ENCODE results near the gene ELFN1.

ELFN1 gene

GRCh38 chr7:1714583-1715330 lies 44.7 kb downstream of the ELFN1 start:
- no peak for DNase-seq
- Histone ChIP-seq H3K9me3 (ENCODE audit: control extremely low read depth in 1 of 5, control insufficient read depth in 4 of 5, insufficient read depth in 2 of 5, low read depth in 1 of 5, low read length in 4 of 5) (peaks cover 0 to 12% (median 5%) of the 10 kb centered on the region in 5 experiments), H3K27me3 (replicated peaks in 2 of 5; ENCODE audit: control insufficient read depth in 4 of 5, insufficient read depth in 5 of 5, low read length in 4 of 5) (peaks cover 0 to 26% (median 0%) of the 10 kb centered on the region in 5 experiments), H3K4me3 (ENCODE audit: control insufficient read depth in 1 of 7, extremely low read depth in 1 of 7, insufficient read depth in 4 of 7, low read depth in 2 of 7, low read length in 6 of 7) (no peak overlapping the region), H3K27ac (ENCODE audit: insufficient read depth in 1 of 2, low read depth in 1 of 2, low read length in 2 of 2, poor library complexity in 1 of 2, severe bottlenecking in 2 of 2) (no peak overlapping the region), H3K4me1 (ENCODE audit: control extremely low read depth in 1 of 4, control insufficient read depth in 4 of 4, insufficient read depth in 4 of 4, low read length in 3 of 4) (no peaks in the 10 kb centered on the region), H3K36me3 (ENCODE audit: control insufficient read depth in 4 of 4, insufficient read depth in 4 of 4, low read length in 3 of 4) (no peaks in the 10 kb centered on the region)
- CTCF ChIA-PET = no interaction called here
- WGBS (ENCODE audit: insufficient coverage) = 95% methylated on average over 10 of the region's 11 CpGs
- POLR2A ChIA-PET = no interaction called here

- no peak overlapping the region for H3K4me3 ChIP-seq (ENCODE audit: control insufficient read depth in 1 of 7, extremely low read depth in 1 of 7, insufficient read depth in 4 of 7, low read depth in 2 of 7, low read length in 6 of 7)
- WGBS (ENCODE audit: insufficient coverage) = 96% methylated on average over 5 of the region's 5 CpGs
- H3K27ac ChIP-seq (ENCODE audit: insufficient read depth in 1 of 2, low read depth in 1 of 2, low read length in 2 of 2, poor library complexity in 1 of 2, severe bottlenecking in 2 of 2) = no peak overlapping the region
- no peaks in the 10 kb centered on the region for H3K4me1 ChIP-seq (ENCODE audit: control extremely low read depth in 1 of 4, control insufficient read depth in 4 of 4, insufficient read depth in 4 of 4, low read length in 3 of 4)
- DNase-seq = no peak
- H3K9me3 ChIP-seq (ENCODE audit: control extremely low read depth in 1 of 5, control insufficient read depth in 4 of 5, insufficient read depth in 2 of 5, low read depth in 1 of 5, low read length in 4 of 5) = peaks cover 0 to 7% (median 2%) of the 10 kb centered on the region in 5 experiments
- ChIA-PET POLR2A (no interaction called here), CTCF (no interaction called here)
- no peaks in the 10 kb centered on the region for H3K36me3 ChIP-seq (ENCODE audit: control insufficient read depth in 4 of 4, insufficient read depth in 4 of 4, low read length in 3 of 4)
- H3K27me3 ChIP-seq (replicated peaks in 2 of 5; ENCODE audit: control insufficient read depth in 4 of 5, insufficient read depth in 5 of 5, low read length in 4 of 5) = peaks cover 0 to 24% (median 0%) of the 10 kb centered on the region in 5 experiments
Observed at GRCh38 chr7:1715331-1715625, 45.2 kb downstream of the ELFN1 start.

GRCh38 chr7:1715671-1716074 lies 45.6 kb downstream of the ELFN1 start:
- peaks cover 0 to 23% (median 0%) of the 10 kb centered on the region in 5 experiments for H3K27me3 ChIP-seq (replicated peaks in 2 of 5; ENCODE audit: control insufficient read depth in 4 of 5, insufficient read depth in 5 of 5, low read length in 4 of 5)
- no peaks in the 10 kb centered on the region for H3K36me3 ChIP-seq (ENCODE audit: control insufficient read depth in 4 of 4, insufficient read depth in 4 of 4, low read length in 3 of 4)
- peaks cover 0 to 6% (median 2%) of the 10 kb centered on the region in 5 experiments for H3K9me3 ChIP-seq (ENCODE audit: control extremely low read depth in 1 of 5, control insufficient read depth in 4 of 5, insufficient read depth in 2 of 5, low read depth in 1 of 5, low read length in 4 of 5)
- H3K4me1 ChIP-seq (ENCODE audit: control extremely low read depth in 1 of 4, control insufficient read depth in 4 of 4, insufficient read depth in 4 of 4, low read length in 3 of 4) = no peaks in the 10 kb centered on the region
- ChIA-PET CTCF (interaction anchor here (1.0 kb wide), 1 partner anchor 16 kb away, joined by 3 read pairs; no protein-coding TSS in a partner anchor), POLR2A (no interaction called here)
- no peak overlapping the region for H3K4me3 ChIP-seq (ENCODE audit: control insufficient read depth in 1 of 7, extremely low read depth in 1 of 7, insufficient read depth in 4 of 7, low read depth in 2 of 7, low read length in 6 of 7)
- no peak for DNase-seq
- no peak overlapping the region for H3K27ac ChIP-seq (ENCODE audit: insufficient read depth in 1 of 2, low read depth in 1 of 2, low read length in 2 of 2, poor library complexity in 1 of 2, severe bottlenecking in 2 of 2)
- 95% methylated on average over 6 of the region's 6 CpGs for WGBS (ENCODE audit: insufficient coverage)

- Histone ChIP-seq H3K4me1 (ENCODE audit: control extremely low read depth in 1 of 4, control insufficient read depth in 4 of 4, insufficient read depth in 4 of 4, low read length in 3 of 4) (no peaks in the 10 kb centered on the region), H3K27ac (ENCODE audit: insufficient read depth in 1 of 2, low read depth in 1 of 2, low read length in 2 of 2, poor library complexity in 1 of 2, severe bottlenecking in 2 of 2) (no peak overlapping the region), H3K27me3 (replicated peaks in 2 of 5; ENCODE audit: control insufficient read depth in 4 of 5, insufficient read depth in 5 of 5, low read length in 4 of 5) (peaks cover 0 to 23% (median 0%) of the 10 kb centered on the region in 5 experiments), H3K4me3 (ENCODE audit: control insufficient read depth in 1 of 7, extremely low read depth in 1 of 7, insufficient read depth in 4 of 7, low read depth in 2 of 7, low read length in 6 of 7) (no peak overlapping the region), H3K36me3 (ENCODE audit: control insufficient read depth in 4 of 4, insufficient read depth in 4 of 4, low read length in 3 of 4) (no peaks in the 10 kb centered on the region), H3K9me3 (ENCODE audit: control extremely low read depth in 1 of 5, control insufficient read depth in 4 of 5, insufficient read depth in 2 of 5, low read depth in 1 of 5, low read length in 4 of 5) (peaks cover 0 to 6% (median 2%) of the 10 kb centered on the region in 5 experiments)
- POLR2A ChIA-PET = no interaction called here
- 87% methylated on average over 19 of the region's 20 CpGs for WGBS (ENCODE audit: insufficient coverage)
- no peak for DNase-seq
- CTCF ChIA-PET = interaction anchor here (1.0 to 1.2 kb wide), 2 partner anchors 17 to 20 kb away, joined by 3 to 6 read pairs; no protein-coding TSS in a partner anchor
Observed at GRCh38 chr7:1716263-1717094, 46.4 kb downstream of the ELFN1 start.

GRCh38 chr7:1717095-1717483 lies 47.0 kb downstream of the ELFN1 start:
- ChIA-PET CTCF (interaction anchor here (0.9 to 1.2 kb wide), 2 partner anchors 19 to 20 kb away, joined by 3 to 6 read pairs; no protein-coding TSS in a partner anchor), POLR2A (no interaction called here)
- no peak overlapping the region for H3K27ac ChIP-seq (ENCODE audit: insufficient read depth in 1 of 2, low read depth in 1 of 2, low read length in 2 of 2, poor library complexity in 1 of 2, severe bottlenecking in 2 of 2)
- 100% methylated on average over 10 of the region's 10 CpGs for WGBS (ENCODE audit: insufficient coverage)
- H3K27me3 ChIP-seq (replicated peaks in 2 of 5; ENCODE audit: control insufficient read depth in 4 of 5, insufficient read depth in 5 of 5, low read length in 4 of 5) = peaks cover 0 to 20% (median 0%) of the 10 kb centered on the region in 5 experiments
- DNase-seq = no peak
- no peaks in the 10 kb centered on the region for H3K4me1 ChIP-seq (ENCODE audit: control extremely low read depth in 1 of 4, control insufficient read depth in 4 of 4, insufficient read depth in 4 of 4, low read length in 3 of 4)
- H3K4me3 ChIP-seq (ENCODE audit: control insufficient read depth in 1 of 7, extremely low read depth in 1 of 7, insufficient read depth in 4 of 7, low read depth in 2 of 7, low read length in 6 of 7) = no peak overlapping the region
- H3K9me3 ChIP-seq (ENCODE audit: control extremely low read depth in 1 of 5, control insufficient read depth in 4 of 5, insufficient read depth in 2 of 5, low read depth in 1 of 5, low read length in 4 of 5) = peaks cover 0 to 6% (median 2%) of the 10 kb centered on the region in 5 experiments
- no peaks in the 10 kb centered on the region for H3K36me3 ChIP-seq (ENCODE audit: control insufficient read depth in 4 of 4, insufficient read depth in 4 of 4, low read length in 3 of 4)

GRCh38 chr7:1717903-1718676 lies 48.0 kb downstream of the ELFN1 start:
- H3K4me1 ChIP-seq (ENCODE audit: control extremely low read depth in 1 of 4, control insufficient read depth in 4 of 4, insufficient read depth in 4 of 4, low read length in 3 of 4) = no peaks in the 10 kb centered on the region
- no peaks in the 10 kb centered on the region for H3K36me3 ChIP-seq (ENCODE audit: control insufficient read depth in 4 of 4, insufficient read depth in 4 of 4, low read length in 3 of 4)
- WGBS (ENCODE audit: insufficient coverage) = 98% methylated on average over 13 of the region's 15 CpGs
- ChIA-PET POLR2A (no interaction called here), CTCF (interaction anchor here (0.9 kb wide), 1 partner anchor 19 kb away, joined by 3 read pairs; no protein-coding TSS in a partner anchor)
- H3K9me3 ChIP-seq (ENCODE audit: control extremely low read depth in 1 of 5, control insufficient read depth in 4 of 5, insufficient read depth in 2 of 5, low read depth in 1 of 5, low read length in 4 of 5) = peaks cover 0 to 6% (median 2%) of the 10 kb centered on the region in 5 experiments
- H3K4me3 ChIP-seq (ENCODE audit: control insufficient read depth in 1 of 7, extremely low read depth in 1 of 7, insufficient read depth in 4 of 7, low read depth in 2 of 7, low read length in 6 of 7) = no peak overlapping the region
- no peak overlapping the region for H3K27ac ChIP-seq (ENCODE audit: insufficient read depth in 1 of 2, low read depth in 1 of 2, low read length in 2 of 2, poor library complexity in 1 of 2, severe bottlenecking in 2 of 2)
- no peak for DNase-seq
- peaks cover 0 to 18% (median 0%) of the 10 kb centered on the region in 5 experiments for H3K27me3 ChIP-seq (replicated peaks in 2 of 5; ENCODE audit: control insufficient read depth in 4 of 5, insufficient read depth in 5 of 5, low read length in 4 of 5)
